Lung (tissue), 12 donors: ENCODE measurements around the gene EHMT1. TPM values are rescaled to one million over a fixed set of nuclear protein-coding genes. Genes with fewer than 3 reads are reported as not detected.

ENCODE experiments used
- ATAC-seq: fragments of 200-7000 bp; cut with Tn5 transposase; one replicate; pipeline ENCODE4 v1.9.1; 2020; ENCODE audit warnings: moderate number of reproducible peaks; ENCODE audit not compliant: insufficient read depth, low FRiP score
- DNase-seq, 3 donors: peaks; one replicate each; pipeline ENCODE4 v3.0.0-alpha.2; 2013 to 2017
- H3K27ac ChIP-seq, 2 donors: one replicate each; pipeline ENCODE4 v1.5.1; 2013; ENCODE audit warnings: mild to moderate bottlenecking in 2 of 2, moderate library complexity in 2 of 2, control low read depth in 1 of 2, inconsistent platforms in 1 of 2, low read depth in 1 of 2, low read length in 1 of 2
- H3K27me3 ChIP-seq, 3 donors: one replicate each; pipeline ENCODE4 v1.5.1; 2013; ENCODE audit warnings: low read length in 2 of 3; ENCODE audit not compliant: control insufficient read depth in 3 of 3, insufficient read depth in 3 of 3
- H3K36me3 ChIP-seq, 4 donors: one replicate each; pipeline ENCODE4 v1.5.1; 2013; ENCODE audit warnings: low read length in 4 of 4, mild to moderate bottlenecking in 1 of 4, moderate library complexity in 1 of 4; ENCODE audit not compliant: control insufficient read depth in 4 of 4, insufficient read depth in 4 of 4
- H3K4me1 ChIP-seq, 5 donors: one replicate each; pipeline ENCODE4 v1.5.1; 2013; ENCODE audit warnings: low read length in 5 of 5, mild to moderate bottlenecking in 2 of 5, moderate library complexity in 1 of 5; ENCODE audit not compliant: control insufficient read depth in 5 of 5, insufficient read depth in 5 of 5
- H3K4me3 ChIP-seq: one replicate; pipeline ENCODE4 v1.5.1; 2013; ENCODE audit warnings: mild to moderate bottlenecking, control low read depth, moderate library complexity
- H3K9ac ChIP-seq, 2 donors: one replicate each; pipeline ENCODE4 v1.5.1; 2013; ENCODE audit warnings: low read length in 2 of 2, control low read depth in 1 of 2; ENCODE audit not compliant: insufficient read depth in 1 of 2
- H3K9me3 ChIP-seq, 4 donors: one replicate each; pipeline ENCODE4 v1.5.1; 2013; ENCODE audit warnings: low read length in 3 of 4, mild to moderate bottlenecking in 1 of 4, moderate library complexity in 1 of 4; ENCODE audit not compliant: control insufficient read depth in 4 of 4, insufficient read depth in 3 of 4
- WGBS, 2 donors: extraction: QIAGEN DNeasy Blood & Tissue Kit; methylation state at CpG; one replicate each; pipeline ENCODE4 v1.1.7; 2013; 5-methylcytosine and 5-hydroxymethylcytosine counted together
- polyA plus RNA-seq, 2 donors: library from polyadenylated mRNA; stranded (reverse); fragments of 200-250 nt; gene quantifications; one replicate each; pipeline ENCODE4 v1.2.1, GENCODE V29; 2013
- total RNA-seq, 2 donors: library from RNA; depleted of rRNA in 1 of 2; stranded (reverse); fragments of >200 nt in 1 of 2; gene quantifications; one replicate each; pipeline ENCODE4 v1.2.1, GENCODE V29; 2014 to 2021
- TF ChIP-seq, protein P1 (sequence below): IDR thresholded peaks from 2 replicates; pipeline ENCODE4 v1.5.1; 2012; ENCODE audit warnings: mild to moderate bottlenecking; ENCODE audit errors: control extremely low read depth, extremely low read depth
- donor health status: control.
- donor health status: control.
- donor health status: Bipolar disorder and iron deficiency.
- donor health status: healthy.
- donor health status: DM: yes; HTN: yes; CAD: no.

EHMT1 gene
- total and polyA plus RNA-seq, 4 donors: 32.2 to 91.5 (median 58.1) TPM

DNA sequence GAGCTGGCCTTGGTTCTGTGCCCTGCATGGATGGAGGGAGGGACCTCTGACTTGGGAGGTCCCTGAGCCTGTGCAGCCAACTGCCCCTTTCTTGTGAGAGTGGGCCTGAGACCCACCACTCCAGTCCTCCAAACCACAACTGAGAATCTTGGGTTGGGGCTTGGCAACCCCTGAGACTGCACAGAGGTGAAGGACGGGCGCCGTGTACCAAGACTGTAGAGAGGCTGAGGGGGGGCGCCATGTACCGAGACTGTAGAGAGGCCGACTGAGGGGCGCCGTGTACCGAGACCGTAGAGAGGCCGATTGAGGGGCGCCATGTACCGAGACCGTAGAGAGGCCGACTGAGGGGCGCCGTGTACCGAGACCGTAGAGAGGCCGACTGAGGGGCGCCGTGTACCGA is 199.5 kb downstream of the EHMT1 start:
- ATAC-seq (no peak), DNase-seq (no peak)
- no peaks in the 10 kb centered on the region for H3K27me3 ChIP-seq
- peaks cover 26 to 61% (median 49%) of the 10 kb centered on the region in 4 donors for H3K36me3 ChIP-seq
- no peak overlapping the region for H3K9ac ChIP-seq
- WGBS, 2 donors: 93 to 99% methylated on average over 14 to 19 of the region's 23 CpGs
- H3K4me1 ChIP-seq: peaks cover 0 to 10% (median 0%) of the 10 kb centered on the region in 5 donors
- no peak overlapping the region for H3K27ac ChIP-seq
- TF ChIP-seq, protein P1, sequence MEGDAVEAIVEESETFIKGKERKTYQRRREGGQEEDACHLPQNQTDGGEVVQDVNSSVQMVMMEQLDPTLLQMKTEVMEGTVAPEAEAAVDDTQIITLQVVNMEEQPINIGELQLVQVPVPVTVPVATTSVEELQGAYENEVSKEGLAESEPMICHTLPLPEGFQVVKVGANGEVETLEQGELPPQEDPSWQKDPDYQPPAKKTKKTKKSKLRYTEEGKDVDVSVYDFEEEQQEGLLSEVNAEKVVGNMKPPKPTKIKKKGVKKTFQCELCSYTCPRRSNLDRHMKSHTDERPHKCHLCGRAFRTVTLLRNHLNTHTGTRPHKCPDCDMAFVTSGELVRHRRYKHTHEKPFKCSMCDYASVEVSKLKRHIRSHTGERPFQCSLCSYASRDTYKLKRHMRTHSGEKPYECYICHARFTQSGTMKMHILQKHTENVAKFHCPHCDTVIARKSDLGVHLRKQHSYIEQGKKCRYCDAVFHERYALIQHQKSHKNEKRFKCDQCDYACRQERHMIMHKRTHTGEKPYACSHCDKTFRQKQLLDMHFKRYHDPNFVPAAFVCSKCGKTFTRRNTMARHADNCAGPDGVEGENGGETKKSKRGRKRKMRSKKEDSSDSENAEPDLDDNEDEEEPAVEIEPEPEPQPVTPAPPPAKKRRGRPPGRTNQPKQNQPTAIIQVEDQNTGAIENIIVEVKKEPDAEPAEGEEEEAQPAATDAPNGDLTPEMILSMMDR: no peak
- H3K4me3 ChIP-seq: no peak overlapping the region
- peaks cover 0 to 19% (median 2%) of the 10 kb centered on the region in 4 donors for H3K9me3 ChIP-seq

DNA sequence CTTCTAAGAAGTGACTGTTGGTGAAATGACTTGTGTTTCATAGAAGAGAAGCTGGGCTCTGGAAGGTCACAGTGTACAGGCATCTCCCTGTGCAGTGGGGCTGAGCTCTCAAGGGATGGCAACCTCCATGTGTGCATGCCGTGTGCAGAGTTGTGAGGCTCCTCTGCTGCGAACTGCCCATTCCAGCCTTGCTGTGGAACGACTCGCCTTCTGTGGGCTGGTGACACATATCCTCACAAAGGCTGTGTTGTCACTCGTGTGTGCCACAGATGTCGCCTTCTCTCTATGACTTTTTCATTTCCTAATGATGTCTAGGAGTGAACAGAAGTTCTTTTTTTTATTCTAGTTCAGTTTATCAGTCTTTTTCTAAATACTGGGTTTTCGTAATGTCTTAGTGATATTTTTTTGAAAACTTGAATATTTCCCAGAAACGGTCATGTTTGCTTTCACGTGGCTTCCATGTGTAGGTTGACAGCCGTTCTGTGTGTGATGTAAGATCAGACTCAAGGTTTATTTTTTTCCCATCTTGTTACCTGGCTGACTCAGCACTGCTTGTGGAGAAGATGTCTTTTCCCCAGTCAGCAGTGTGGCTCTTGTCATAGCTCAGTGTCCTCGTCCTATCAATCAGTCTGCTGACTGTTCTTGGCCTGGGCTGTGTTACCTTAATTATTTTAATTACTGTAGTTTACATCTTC is 201.5 kb downstream of the EHMT1 start:
- TF ChIP-seq, protein P1: no peak
- no peak for DNase-seq
- Histone ChIP-seq H3K9ac (no peak overlapping the region), H3K27ac (no peak overlapping the region), H3K27me3 (no peaks in the 10 kb centered on the region), H3K4me3 (no peak overlapping the region), H3K9me3 (peaks cover 0 to 19% (median 2%) of the 10 kb centered on the region in 4 donors), H3K4me1 (no peaks in the 10 kb centered on the region), H3K36me3 (peaks cover 28 to 52% (median 48%) of the 10 kb centered on the region in 4 donors)
- WGBS, 2 donors: 95 to 97% methylated on average over 11 of the region's 11 CpGs
- no peak for ATAC-seq

DNA sequence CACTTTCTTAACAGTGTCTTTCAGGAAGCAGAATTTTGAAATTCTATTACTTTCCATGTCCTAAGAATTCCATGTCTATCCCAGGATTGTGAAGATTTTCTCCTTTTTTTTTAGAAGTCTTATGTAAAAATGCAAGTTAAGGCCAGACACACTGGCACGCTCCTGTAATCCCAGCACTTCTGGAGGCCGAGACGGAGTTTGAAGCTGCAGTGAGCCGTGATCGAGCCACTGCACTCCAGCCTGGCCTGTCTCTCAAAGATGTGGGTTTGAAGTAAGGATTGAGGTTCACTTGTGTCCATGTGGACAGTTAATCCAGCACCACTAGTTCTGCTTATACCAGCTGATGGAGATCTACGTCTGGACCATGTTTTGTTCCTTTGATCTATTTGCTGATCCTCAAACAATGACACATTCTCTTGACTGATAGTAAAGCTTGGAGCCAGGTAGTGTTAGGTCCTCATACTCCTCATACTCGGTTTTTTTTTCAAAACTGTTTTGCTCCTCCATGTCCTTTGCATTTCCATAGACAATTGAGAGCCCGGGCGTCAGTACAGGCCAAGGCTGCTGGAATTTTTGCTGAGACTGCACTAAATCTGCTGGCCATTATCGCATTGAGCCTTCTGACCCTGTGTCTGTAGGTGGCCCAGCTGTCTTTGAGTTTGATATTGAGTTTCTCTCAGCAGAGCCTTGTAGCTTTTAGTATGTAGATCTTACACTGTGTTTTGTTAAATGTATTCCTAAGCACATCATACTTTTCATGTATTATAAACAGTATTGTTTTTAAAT is 205.4 kb downstream of the EHMT1 start:
- no peaks in the 10 kb centered on the region for H3K27me3 ChIP-seq
- peaks cover 0 to 12% (median 2%) of the 10 kb centered on the region in 4 donors for H3K9me3 ChIP-seq
- ATAC-seq (no peak), DNase-seq (no peak)
- H3K4me1 ChIP-seq: no peaks in the 10 kb centered on the region
- no peak overlapping the region for H3K4me3 ChIP-seq
- WGBS, 2 donors: 96 to 97% methylated on average over 10 of the region's 10 CpGs
- TF ChIP-seq, protein P1: no peak
- peaks cover 16 to 41% (median 34%) of the 10 kb centered on the region in 4 donors for H3K36me3 ChIP-seq
- no peak overlapping the region for H3K9ac ChIP-seq
- H3K27ac ChIP-seq: no peak overlapping the region
